GM19240 (cell line): ENCODE data around the gene BLMH.
"Not testable (repeated sequence)": the region's sequence is repeated elsewhere in the genome, so short reads cannot be mapped to it uniquely, and the experiment has no call there.

ENCODE experiments used
- DNase-seq: peaks from one replicate; pipeline ENCODE4 v3.0.0; 2011; ENCODE audit warnings: low spot score; ENCODE audit not compliant: insufficient read length

BLMH gene

DNA sequence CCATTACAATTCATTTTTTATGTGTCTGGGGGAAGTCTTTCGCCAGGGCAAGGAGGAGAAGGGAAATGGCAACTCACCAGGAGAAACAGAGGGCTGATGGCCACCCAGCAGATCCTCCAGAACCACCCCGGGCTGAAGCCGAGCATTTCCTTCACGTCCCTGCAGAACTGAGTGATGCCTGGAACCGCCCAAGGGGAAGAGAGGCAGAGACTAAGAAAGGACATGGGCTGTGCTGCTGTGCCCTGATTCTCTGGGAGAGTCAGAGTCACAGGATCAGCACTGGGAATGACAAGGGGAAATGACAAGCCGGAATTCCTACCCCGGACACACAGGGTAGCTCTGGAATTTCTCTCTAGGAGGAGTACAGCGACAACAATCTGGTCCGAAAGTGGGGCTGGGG lies 84.1 kb downstream of the BLMH start:
- no peak for DNase-seq

DNA sequence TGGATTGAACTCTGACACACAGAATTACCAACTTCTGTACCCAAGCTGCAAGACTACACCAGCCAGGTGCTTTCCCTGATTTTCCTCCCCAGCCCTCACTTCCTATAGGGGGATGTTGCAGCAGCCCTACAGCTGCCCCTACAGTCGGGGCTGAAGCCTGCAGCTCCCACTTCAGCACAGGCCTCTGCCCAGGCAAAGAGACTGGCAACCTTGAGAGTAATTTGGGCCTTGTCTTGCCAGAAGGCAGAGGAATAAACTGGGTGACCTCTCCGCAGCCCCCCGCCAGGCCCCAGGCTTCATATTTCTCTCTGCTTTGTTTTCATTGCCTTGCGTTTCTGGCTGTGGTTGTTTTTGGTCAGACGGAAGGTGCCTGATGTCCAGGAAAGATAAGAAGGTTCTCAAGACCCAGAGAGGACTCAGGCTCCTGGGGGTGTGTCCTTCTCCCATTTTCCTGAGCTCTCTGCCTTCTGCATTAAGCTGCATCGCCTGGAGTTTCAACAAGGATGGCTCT lies 88.2 kb downstream of the BLMH start:
- no peak for DNase-seq

DNA sequence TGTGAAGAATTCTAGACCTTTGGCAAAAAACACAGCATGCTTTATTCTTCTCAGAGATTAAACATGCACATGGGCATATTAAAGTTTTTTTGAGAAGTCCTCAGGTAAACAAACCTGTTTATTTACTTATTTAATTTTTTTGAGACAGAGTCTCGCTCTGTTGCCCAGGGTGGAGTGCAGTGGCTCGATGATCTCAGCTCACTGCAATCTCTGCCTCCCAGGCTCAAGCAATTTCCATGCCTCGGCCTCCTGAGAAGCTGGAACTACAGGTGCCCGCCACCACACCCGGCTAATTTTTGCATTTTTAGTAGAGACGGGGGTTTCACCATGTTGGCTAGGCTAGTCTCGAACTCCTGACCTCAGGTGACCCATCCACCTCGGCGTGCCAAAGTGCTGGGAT lies 91.1 kb downstream of the BLMH start:
- DNase-seq = not testable (repeated sequence)

DNA sequence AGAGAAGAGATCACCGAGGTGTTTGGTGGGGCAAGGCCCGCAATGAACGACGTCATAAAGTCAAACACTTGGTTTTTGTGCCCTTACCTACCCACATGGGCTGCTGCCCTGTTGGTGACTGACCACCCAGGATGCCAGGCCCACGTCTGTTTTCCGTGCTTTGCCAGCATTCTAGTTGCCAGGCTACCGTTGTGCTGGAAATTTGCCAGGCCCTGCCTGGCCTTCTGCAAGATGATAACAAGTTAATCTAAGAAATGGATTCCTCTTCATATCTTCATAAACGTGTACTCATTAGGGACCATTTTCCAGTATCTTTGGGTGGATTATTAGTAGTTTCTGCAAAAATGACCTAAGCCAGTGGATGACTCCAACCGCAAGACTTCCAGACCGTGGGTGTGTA lies 91.6 kb downstream of the BLMH start:
- no peak for DNase-seq

DNA sequence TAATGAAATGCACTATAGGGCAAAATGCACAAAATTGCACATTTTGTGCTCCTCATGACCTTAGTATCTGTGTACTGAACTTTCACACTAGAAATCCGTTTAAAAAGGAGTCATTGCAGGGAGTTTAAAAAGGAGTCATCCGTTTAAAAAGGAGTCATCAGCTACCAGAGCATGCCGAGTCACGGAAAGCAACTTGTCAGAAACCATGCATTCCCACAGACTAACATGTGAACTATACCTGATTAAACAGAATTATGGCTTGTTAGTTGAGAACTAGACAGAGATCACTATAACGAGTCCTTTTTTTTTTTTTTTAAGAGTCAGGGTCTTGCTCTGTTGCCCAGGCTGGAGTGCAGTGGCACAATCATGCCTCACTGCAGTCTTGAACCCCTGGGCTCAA lies 92.1 kb downstream of the BLMH start:
- no peak for DNase-seq
